Muscle of leg (tissue), 11 donors: Measurements from ENCODE around the gene TGFBR2. TPM values are rescaled to one million over a fixed set of nuclear protein-coding genes. Genes with fewer than 3 reads are reported as not detected.

ENCODE experiments used
- DNase-seq: peaks from one replicate; pipeline ENCODE4 v3.0.0; 2013
- H3K27ac ChIP-seq: one replicate; pipeline ENCODE4 v1.5.1; 2013; ENCODE audit warnings: mild to moderate bottlenecking, low read length, control low read depth
- H3K27me3 ChIP-seq: one replicate; pipeline ENCODE4 v1.6.1; 2013; ENCODE audit warnings: low read length; ENCODE audit not compliant: control insufficient read depth, insufficient read depth
- H3K36me3 ChIP-seq: one replicate; pipeline ENCODE4 v1.6.1; 2013; ENCODE audit warnings: low read length; ENCODE audit not compliant: control insufficient read depth, insufficient read depth
- H3K4me1 ChIP-seq: one replicate; pipeline ENCODE4 v1.6.1; 2013; ENCODE audit warnings: low read length; ENCODE audit not compliant: control insufficient read depth, insufficient read depth
- H3K4me3 ChIP-seq: one replicate; pipeline ENCODE4 v1.5.1; 2013; ENCODE audit warnings: low read length, control low read depth
- H3K9me3 ChIP-seq: replicated peaks from 2 replicates; pipeline ENCODE4 v1.6.1; 2013; ENCODE audit warnings: low read depth, low read length; ENCODE audit not compliant: control insufficient read depth
- WGBS: methylation state at CpG from one replicate; pipeline ENCODE4 v1.1.5; 2013; ENCODE audit warnings: missing lambda C conversion rate; ENCODE audit not compliant: insufficient coverage; 5-methylcytosine and 5-hydroxymethylcytosine counted together
- polyA plus RNA-seq, 8 donors: library from polyadenylated mRNA; unstranded; fragments of 120-200 nt; gene quantifications; one replicate each; pipeline versions ENCODE4 v1.2.1 to v1.2.3, GENCODE V29; 2013; ENCODE audit warnings: inconsistent platforms in 1 of 8, low replicate concordance in 1 of 8; ENCODE audit not compliant: insufficient read length in 8 of 8, insufficient read depth in 1 of 8
- total RNA-seq: library from RNA; stranded (reverse); fragments of 120-200 nt; gene quantifications from one replicate; pipeline ENCODE4 v1.2.4, GENCODE V29; 2013

Gene TGFBR2
- total and polyA plus RNA-seq, 9 donors, result 47.7 to 110 (median 68.6) TPM

DNA sequence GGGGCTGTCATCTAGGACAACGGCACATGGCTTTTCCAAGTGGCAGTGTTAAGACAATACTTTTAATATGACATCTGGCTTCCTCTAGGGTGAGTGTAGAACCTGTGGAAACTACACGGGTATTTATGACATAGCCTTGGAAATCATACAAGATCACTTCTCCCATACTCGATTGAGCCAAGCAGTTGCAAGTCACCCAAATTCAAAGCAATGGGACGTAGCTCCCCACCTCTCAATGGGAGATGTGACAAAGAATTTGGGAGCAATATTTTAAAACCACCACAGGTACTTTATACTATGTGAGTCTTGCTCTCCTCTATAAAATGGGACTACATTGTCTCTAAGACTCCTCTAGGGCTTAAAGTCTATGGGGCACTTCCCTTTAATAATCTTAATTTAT is 93.5 kb downstream of the TGFBR2 start:
- no peak overlapping the region for H3K27ac ChIP-seq
- H3K36me3 ChIP-seq, result peaks cover 6% of the 10 kb centered on the region
- no peak overlapping the region for H3K4me3 ChIP-seq
- H3K27me3 ChIP-seq, result no peaks in the 10 kb centered on the region
- 80% methylated on average over 1 of the region's 4 CpGs for WGBS
- peaks cover 4% of the 10 kb centered on the region for H3K9me3 ChIP-seq
- H3K4me1 ChIP-seq, result peaks cover 5% of the 10 kb centered on the region
- DNase-seq, result no peak

DNA sequence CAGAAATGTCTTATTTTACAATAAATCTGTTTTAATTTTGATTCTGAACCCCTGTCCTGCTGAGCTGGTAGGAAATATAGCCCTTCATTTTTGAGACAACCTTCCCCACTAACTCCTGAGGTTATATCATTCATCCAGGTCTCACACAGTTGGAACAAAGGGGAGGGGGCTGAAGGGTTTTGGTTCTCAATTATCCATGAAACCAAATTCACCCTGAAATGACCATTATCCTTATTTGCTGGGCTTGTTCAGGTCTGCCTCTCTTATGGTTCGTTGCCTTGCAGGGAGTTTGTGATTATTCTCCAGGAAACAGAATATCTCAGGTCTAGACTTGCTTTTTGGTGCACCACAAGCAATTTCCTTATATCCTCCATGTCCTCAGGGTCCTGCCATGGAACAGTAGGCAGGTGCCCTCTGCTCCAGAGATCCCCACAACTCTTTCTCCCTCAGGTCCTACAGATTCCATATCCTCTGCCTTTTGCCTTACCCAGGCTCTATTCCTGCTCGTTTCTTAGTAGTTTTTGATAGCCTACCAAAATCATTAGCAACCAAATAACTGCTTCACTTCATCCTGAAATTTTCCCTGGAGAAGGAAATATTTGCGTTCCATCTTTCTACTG is 94.4 kb downstream of the TGFBR2 start:
- H3K9me3 ChIP-seq, result peaks cover 4% of the 10 kb centered on the region
- H3K4me3 ChIP-seq, result no peak overlapping the region
- H3K27me3 ChIP-seq, result no peaks in the 10 kb centered on the region
- no peaks in the 10 kb centered on the region for H3K36me3 ChIP-seq
- H3K27ac ChIP-seq, result no peak overlapping the region
- no peak for DNase-seq
- H3K4me1 ChIP-seq, result peaks cover 5% of the 10 kb centered on the region
- WGBS, result 100% methylated on average over 1 of the region's 3 CpGs

DNA sequence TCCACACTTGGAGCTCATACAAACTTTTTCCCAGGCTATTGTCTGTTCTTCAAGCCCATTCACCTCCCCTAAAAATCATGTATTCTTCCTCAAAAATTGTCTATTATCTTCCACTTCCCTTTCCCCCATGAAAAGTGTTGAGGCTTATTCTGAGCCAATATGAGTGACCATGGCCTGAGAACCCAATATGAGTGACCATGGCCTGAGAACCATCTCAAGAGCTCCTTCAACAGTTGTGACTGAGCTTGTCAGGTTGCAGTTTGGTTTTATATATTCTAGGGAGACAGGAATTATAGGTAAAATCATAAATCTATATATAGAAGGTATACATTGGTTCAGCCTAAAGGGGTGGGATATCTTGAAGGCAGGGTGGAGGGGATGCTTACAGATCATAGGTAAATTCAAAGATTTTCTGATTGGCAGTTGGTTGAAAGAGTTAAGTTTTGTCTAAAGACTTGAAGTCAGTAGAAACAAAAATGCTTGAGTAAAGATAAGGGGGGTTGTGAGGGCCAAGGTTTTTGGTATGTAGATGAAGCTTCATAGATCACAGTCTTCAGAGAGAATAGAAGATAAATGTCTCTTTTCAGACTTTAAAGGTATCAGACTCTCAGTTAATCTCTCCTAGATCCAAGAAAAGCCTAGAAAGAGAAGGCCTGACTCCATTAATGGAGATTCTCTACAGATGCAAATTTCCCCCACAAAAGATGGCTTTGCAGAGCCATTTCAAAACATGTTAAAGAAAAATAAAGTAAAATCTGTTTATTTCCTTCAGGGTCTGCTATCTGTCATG is 95.8 kb downstream of the TGFBR2 start:
- no peaks in the 10 kb centered on the region for H3K27me3 ChIP-seq
- no peaks in the 10 kb centered on the region for H3K36me3 ChIP-seq
- no peak for DNase-seq

DNA sequence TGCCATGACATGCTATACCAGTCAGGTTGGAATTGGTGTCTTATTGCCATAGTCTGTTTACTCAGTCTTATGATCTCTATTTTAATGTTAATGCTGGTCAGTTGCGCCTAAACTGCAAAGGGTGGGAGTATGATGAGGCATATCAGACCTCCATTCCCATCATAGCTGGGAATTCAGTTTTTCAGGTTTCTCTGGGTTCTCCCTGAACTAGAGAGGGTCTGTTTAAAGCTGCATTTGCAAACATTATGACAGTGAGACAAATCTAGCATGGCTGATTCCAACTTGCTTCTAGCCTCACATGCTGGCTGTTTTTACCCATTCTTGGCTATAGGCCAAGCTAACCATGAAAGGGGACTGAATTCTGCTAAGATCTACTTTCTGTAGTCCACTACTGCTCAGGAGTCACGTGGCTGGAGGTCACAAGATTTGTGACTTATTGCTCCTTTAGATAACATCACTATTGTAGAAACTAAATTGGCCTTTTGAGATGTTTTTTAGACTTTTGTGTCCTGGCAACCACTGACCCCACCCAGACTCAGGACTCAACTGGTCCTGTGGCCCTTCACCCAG is 96.5 kb downstream of the TGFBR2 start:
- no peak for DNase-seq
- Histone ChIP-seq H3K9me3 (peaks cover 4% of the 10 kb centered on the region), H3K36me3 (no peaks in the 10 kb centered on the region), H3K4me1 (no peaks in the 10 kb centered on the region), H3K27me3 (no peaks in the 10 kb centered on the region), H3K27ac (no peak overlapping the region), H3K4me3 (no peak overlapping the region)
- no CpG with 5 or more reads among the region's 2 CpGs for WGBS

More for the DNA sequence above, 95.8 kb downstream of the TGFBR2 start:
- Histone ChIP-seq H3K9me3 (peaks cover 4% of the 10 kb centered on the region), H3K4me3 (no peak overlapping the region), H3K27ac (no peak overlapping the region), H3K4me1 (no peaks in the 10 kb centered on the region)

DNA sequence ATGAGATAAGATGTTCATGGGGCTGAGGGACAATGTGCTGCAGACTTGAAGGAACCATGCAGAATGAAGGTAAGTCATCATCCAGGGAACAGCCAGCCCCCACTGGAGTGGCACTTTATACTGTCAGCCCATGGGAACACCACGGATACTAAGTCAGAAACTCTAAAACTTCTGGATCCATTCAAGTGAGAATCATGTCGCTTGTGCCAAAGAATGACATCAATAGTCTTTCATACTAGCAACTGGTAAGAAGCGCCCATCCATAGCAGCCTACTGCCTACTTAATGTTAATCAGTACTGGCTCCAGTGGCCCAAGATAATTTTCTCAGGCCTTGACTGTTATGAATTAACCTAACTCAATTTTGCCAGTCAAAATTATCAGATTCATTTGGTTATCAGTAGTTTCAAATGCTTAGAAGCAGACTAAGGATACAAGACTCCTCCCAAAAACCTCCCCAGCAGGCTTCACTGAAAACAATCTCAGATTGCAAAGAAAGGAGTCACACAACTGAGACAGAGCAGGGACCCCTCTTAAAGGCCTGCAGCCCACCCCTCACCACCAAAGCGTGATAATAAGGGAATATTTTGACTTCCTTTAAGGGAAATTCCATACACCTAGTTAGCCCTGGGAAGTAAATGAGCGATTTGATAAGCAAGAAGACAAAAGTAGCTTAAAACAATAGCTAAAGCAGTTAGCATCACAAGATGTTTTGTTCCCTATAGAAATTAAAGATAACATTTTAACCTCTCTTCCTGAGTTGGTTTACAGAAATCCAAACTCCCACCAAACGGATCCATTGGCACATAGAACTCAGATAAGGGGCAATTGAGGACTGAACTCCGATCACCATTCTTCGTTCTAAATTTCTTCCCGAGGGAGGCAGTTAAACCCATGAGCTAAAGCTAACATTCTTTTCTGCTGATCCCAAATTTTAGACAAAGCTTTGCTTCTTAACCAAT is 98.8 kb downstream of the TGFBR2 start:
- 86% methylated on average over 7 of the region's 9 CpGs for WGBS

DNA sequence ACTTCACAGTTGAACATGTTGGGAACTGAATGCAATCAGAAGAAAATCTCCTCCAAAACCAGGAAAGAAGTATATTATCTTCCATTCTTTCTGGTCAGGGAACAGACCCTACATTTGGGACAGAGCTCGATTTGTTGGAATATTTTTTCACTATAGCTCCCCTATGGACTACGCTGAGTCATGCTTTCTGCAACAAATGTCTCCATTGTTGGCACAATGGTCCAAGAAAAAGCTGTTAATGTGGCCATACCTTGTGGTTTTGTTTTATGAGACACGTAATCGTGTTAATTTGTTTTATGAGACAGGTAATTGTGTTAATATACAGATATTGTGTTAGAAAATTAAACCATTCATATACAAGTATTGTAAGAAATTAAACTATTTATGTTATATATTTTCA is 101.4 kb downstream of the TGFBR2 start:
- Histone ChIP-seq H3K4me3 (no peak overlapping the region), H3K27me3 (no peaks in the 10 kb centered on the region), H3K4me1 (no peaks in the 10 kb centered on the region), H3K36me3 (no peaks in the 10 kb centered on the region), H3K9me3 (peaks cover 4% of the 10 kb centered on the region), H3K27ac (no peak overlapping the region)
- WGBS, result 100% methylated on average over 1 of the region's 4 CpGs
- DNase-seq, result no peak

More for the DNA sequence above, 98.8 kb downstream of the TGFBR2 start:
- H3K27me3 ChIP-seq, result no peaks in the 10 kb centered on the region
- H3K4me1 ChIP-seq, result no peaks in the 10 kb centered on the region
- DNase-seq, result no peak
- H3K4me3 ChIP-seq, result no peak overlapping the region
- no peak overlapping the region for H3K27ac ChIP-seq
- H3K9me3 ChIP-seq, result peaks cover 4% of the 10 kb centered on the region
- H3K36me3 ChIP-seq, result no peaks in the 10 kb centered on the region

DNA sequence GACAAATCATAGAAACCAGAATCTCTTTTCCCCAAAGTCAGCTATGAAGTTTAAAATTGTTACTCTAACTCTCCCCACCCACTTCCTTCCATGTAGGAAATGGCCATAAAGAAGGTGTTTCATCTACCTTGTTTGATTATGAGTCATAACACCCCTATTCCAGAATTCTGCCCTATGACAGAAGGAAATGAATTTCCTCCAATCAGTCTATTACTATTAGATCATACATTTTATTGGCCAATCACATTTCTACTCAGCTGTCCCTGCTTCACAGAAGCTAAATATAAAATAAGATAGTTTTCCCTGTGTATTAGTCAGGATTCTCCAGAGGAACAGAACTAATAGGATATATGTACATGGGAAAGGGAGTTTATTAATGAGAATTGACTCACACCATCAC is 102.1 kb downstream of the TGFBR2 start:
- H3K9me3 ChIP-seq, result no peaks in the 10 kb centered on the region
- DNase-seq, result no peak

DNA sequence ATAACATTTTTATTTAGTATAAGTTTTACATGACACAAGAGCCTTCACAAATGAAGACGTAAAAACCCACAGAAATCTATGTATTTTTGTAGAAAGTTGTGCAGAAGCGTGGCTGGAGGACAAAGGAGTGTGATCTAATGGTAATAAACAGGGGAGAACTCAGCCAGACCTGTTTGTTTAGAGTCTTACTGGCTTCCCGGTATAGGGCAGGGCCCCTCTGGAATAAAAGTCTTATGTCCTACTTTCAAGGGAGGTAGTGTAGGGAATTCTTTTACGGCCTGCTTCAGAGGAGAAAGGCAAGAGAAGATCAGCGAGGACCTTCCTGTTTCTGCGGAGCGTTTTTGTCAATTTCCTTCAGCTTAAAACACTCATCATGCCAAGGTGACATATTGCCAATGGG is 103.6 kb downstream of the TGFBR2 start:
- H3K4me1 ChIP-seq, result no peaks in the 10 kb centered on the region
- H3K36me3 ChIP-seq, result no peaks in the 10 kb centered on the region
- no peak overlapping the region for H3K27ac ChIP-seq
- WGBS, result 50% methylated on average over 4 of the region's 7 CpGs
- no peaks in the 10 kb centered on the region for H3K9me3 ChIP-seq
- DNase-seq, result no peak
- no peak overlapping the region for H3K4me3 ChIP-seq
- H3K27me3 ChIP-seq, result no peaks in the 10 kb centered on the region

More for the DNA sequence above, 102.1 kb downstream of the TGFBR2 start:
- no peaks in the 10 kb centered on the region for H3K36me3 ChIP-seq
- no peaks in the 10 kb centered on the region for H3K4me1 ChIP-seq
- H3K27me3 ChIP-seq, result no peaks in the 10 kb centered on the region
- H3K4me3 ChIP-seq, result no peak overlapping the region
- no peak overlapping the region for H3K27ac ChIP-seq

DNA sequence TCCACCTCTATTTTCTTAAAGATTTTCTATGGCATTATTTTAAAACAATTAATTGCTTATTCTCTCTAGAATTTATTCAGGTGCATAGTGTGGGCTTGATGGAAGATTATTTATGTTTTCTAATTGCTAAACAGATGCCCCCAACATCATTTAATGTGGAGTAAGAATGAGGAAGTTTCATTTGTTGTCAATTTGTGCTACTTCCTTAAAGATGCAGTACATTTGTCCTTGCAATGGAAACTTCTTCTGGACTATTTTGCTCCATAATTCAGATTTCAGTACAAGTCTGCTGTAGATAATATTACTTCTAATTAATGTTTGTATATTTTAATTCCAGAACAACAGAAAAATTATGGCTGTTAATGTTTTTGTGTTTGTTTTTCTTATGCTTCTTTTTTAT is 104.8 kb downstream of the TGFBR2 start:
- Histone ChIP-seq H3K4me1 (no peaks in the 10 kb centered on the region), H3K27me3 (no peaks in the 10 kb centered on the region), H3K9me3 (no peaks in the 10 kb centered on the region), H3K36me3 (no peaks in the 10 kb centered on the region), H3K4me3 (no peak overlapping the region), H3K27ac (no peak overlapping the region)
- DNase-seq, result peak; percentile 32

DNA sequence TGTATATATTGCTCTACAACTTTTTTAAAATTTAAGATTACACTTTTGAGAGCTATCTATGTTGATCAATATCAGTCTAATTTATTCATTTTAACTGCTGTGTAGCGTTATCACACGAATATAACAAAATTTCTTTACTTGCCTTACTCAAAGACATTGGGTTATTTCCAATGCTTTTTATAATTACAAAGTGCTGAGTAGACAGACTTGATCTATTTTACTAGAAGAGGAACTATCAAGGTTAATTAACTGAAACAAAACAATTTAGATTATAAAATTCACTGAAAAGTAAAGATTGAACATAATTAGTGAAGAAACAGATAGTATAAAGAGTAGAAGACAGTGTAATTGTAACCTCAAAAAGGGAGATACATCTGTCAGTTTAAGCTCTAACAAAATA is 105.5 kb downstream of the TGFBR2 start:
- Histone ChIP-seq H3K27me3 (no peaks in the 10 kb centered on the region), H3K4me3 (no peak overlapping the region), H3K27ac (no peak overlapping the region), H3K36me3 (no peaks in the 10 kb centered on the region), H3K9me3 (no peaks in the 10 kb centered on the region), H3K4me1 (no peaks in the 10 kb centered on the region)
- WGBS, result no CpG with 5 or more reads among the region's 2 CpGs
- no peak for DNase-seq
